ENCODE measurements around the gene CMC2.

CMC2 gene

DNA sequence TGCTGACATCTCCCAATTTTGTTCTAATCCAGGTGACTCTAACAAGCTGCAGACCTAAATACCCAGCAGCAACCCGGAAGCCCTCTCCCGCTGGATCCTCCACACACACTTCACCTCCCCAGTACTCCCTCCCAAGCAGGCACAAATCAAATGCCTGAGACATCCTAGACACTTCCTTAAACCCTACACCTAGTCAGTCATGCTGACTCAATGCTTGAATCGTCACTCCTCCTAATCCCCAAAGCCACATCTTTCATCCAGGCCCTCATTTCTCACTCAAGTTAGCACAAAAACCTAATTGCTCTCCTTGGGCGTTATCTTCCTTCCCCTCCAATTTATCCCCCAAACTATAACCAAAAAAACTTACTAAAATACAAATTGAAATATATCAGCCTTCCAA is 32.7 kb downstream of the CMC2 start:
- DNase-seq (ENCODE audit: low read depth): no peak

DNA sequence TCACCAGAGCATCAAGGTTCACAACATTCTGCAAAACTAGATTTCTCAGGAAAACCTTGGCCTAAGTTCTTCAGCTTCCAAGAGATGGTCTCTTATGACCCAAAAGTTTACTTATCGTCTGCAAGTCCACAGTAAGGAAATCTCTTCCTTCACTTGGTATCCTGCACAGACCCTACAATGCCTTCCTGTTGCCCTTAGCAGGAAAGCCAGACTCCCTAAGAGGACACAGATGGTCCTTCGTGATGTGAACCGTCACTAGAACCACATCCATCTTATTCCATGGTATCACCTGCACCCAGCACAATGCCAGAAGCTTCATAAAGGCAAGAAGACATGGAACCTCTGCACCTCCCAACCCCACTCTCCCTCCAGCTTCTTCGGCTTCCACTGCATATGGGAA is 34.1 kb downstream of the CMC2 start:
- no peak for DNase-seq (ENCODE audit: low read depth)

DNA sequence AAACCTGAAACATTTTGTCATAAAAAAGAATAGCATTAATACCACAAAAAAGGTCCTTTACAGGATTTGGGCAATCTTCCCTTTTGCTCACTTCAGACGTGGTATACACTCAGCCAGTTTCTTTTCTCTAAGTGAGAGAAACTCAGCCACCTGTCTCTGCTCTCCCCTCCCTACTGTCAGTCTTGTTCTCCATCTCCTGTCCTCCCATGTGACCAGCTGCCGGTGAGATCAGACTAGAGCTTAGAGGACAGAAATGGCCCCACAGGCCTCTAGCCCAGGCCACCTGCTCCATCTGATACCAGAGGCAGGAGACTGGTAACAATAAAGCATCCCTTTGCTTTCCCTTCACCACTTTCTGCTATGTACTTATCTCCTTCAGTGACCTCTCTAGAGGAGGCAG is 34.9 kb downstream of the CMC2 start:
- DNase-seq (ENCODE audit: low read depth): no peak

DNA sequence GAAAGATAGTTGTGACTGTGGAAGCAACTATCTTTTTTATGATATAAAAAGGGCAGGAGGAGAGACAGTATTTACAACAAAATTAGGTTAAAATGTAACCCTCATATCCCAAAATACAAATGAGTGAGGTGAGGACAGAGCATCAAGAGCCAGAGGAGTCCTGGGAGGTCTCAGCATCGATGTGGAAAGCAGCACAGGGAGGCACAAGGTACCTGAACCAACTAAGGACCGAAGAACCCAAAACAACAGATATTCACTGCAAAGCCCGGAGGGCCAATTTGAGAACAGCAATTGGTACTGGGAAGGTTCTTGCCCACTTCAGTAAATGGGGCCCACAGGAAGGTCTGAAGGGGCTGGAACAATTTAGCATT is 37.6 kb downstream of the CMC2 start:
- no peak for DNase-seq (ENCODE audit: low read depth)

DNA sequence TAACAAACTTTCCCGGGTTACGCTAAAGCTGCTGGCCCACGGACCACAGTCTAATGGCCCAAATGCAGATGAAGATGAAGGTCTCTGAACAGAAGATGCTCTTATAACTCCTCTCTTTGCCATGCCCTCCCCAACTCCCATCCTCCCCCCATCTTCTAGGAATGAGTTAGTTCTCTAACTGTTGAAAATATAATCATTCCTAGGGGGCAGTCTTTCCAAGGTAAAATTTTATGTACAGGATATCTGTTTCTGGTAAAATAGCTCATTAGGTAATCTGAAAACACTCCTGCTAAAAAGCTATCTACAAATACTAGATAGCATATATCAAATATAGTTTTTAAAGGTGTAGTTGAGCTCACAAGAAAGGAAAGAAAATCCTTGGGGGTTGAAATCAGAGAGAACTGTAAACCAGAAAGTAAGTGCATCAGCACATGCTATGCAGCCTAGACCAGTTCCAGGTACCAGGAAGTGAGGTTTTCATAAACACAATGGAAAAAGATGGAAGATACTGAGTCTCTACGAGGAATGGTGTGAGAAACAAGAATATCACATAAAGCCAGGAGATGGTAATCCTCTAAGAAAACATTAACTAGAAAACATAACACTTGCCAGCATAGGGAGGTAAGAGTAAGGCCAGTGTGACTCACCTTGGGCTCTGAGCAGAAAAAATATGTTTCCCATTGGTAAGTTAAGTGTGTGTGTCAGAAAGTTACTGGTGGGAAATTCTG is 38.1 kb downstream of the CMC2 start:
- DNase-seq (ENCODE audit: low read depth): no peak

DNA sequence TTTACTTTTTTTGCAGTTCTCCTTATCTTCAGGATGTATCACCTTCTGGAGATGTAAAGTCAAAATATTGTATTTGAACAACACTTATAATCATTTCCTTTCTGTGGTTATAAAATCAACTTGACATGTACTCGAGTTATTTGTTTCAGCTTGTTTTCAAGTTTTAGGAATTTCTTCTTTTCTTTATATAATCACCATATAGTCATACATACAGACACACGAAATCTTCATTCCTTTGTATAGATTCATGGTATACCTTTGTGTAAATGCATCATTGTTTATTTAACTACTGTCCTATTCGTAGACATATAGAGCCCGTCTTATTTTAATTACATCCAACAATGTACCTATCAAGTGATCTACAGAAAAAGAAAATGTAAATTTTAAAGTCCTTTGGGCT is 40.1 kb downstream of the CMC2 start:
- DNase-seq (ENCODE audit: low read depth): no peak

DNA sequence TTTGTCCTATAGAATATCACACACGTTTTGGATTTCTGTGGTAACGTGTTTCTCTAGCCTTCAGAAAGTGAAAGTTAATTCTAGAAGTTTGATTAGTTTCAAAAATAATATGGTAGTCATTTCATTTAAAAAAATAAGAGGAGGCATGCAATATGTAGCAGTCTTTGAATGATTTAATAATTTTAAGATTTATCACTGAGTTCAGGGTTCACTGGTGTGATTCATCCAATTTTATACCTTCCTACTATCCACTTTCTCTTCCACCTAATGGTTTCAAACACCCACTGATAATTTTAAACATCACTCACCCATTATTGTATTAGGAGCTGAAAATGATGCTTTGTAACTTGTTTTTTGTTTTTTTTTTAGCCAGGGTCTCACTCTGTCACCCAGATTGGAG is 42.3 kb downstream of the CMC2 start:
- no peak for DNase-seq (ENCODE audit: low read depth)

DNA sequence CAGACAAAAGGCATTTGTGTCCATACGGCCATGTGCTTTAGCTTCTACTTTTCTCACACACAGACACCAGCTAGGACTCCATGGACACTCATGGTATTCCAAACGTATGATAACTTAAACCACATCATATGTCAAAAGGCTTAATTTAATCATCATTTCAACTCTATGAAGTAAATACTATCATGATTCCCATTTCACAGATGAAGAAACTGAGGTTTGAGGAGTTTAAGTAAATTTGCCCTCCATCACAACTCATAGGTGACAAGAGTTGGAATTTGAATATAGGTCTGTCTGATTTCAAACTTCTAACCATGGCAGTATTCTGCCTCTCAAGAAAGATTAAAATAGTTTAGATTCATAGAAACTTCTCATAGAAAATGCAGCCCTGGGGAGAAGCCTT is 43.8 kb downstream of the CMC2 start:
- DNase-seq (ENCODE audit: low read depth): no peak

DNA sequence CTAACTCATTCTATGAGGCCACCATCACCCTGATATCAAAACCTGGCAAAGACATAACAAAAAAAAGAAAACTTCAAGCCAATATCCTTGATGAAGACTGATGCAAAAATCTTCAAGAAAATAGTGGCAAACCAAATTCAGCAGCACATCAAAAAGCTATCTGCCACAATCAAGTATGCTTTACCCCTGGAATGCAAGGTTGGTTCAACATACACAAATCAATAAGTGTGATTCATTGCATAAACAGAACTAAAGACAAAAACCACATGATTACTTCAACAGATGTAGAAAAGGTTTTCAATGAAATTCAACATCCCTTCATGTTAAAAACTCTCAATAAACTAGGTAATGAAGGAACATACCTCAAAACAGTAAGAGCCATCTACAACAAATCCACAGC is 48.4 kb downstream of the CMC2 start:
- DNase-seq (ENCODE audit: low read depth): no peak

DNA sequence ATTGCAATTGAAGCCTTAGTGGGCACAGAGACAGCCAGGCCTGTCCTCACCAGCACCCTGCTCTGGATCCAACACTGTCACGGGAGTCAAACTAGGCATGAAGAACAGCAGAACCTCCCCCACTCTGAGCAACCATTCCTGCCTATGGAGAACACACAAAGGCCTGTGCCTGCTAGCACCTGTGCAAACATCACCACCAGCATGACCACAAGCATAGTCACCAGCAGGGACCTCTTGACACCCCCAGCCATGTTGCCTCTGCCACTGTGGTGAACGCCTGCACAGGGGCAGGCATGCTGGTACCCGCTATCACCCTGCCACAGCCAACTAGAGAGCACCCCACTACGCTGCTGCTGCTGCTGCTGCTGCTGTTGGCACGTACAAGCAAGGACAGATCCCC is 51.7 kb downstream of the CMC2 start:
- no peak for DNase-seq (ENCODE audit: low read depth)

DNA sequence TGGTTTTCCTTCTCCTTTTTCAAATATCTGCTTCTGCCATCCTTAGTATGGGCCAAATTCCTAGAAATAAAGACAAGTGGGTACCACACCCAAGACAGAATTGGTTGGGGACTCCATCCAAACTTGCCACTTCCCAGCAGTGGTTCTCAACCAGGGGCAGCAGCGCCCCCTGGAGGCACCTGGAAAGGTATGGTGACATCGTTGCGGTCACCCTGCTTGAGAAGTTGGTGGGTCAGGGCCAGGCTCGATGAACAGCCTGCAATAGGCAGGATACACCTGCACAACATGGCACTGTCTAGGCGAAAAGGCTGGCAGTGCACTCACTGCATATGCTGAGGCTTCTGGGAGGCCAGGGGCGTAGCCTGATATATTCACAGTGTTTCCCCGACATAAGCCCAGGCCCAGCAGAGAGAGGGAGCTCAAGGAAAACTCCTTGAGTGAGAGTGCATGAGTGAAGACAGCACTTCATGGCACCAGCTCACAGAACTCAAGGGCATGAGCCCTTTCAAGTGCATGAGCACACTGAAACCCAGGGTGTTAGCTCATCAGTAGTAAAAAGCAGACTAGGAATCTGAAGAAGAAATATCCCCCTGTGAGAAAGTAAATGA is 57.7 kb downstream of the CMC2 start:
- no peak for DNase-seq (ENCODE audit: low read depth)

DNA sequence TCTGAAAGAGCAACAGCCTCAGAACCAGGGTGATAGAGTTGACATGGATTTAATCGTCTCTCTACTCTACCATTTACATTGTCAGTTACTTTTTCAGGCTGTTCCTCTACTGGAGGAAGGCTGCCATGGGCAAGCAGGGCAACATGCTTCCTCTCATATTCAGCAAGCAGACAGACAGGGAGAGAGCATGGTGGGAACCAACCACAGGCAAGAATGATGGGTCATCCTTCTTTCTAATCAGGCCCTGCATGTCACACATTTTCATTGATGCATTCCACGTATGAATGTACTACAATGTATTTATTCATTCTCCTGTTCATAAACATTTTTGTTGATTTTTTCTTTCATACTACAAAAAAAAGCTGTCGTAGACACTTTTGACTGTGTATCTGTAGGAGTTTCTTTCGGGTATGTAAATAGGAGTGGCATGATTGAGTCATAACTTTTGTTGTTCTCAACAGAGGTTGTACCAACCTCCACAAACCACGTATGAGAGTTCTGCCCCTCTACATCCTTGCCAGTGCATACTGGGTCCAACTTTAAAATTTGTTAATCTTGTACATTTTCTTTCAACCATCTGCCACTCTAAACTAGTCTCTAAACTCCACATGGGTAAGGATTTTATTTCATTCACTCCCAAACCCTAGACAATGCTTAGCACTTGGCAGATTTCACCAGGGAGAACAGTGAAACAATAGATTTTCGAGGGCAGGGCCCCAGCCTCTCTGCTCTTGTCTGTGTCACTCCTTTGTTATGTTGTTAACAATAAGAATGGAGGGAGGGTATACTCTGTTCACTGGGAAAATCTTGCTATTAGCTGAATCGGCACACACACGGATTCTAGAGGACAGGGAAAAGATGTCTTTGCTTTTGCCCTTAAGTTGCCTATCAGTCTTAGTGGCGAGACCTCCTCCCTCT is 58.7 kb downstream of the CMC2 start:
- no peak for DNase-seq (ENCODE audit: low read depth)

DNA sequence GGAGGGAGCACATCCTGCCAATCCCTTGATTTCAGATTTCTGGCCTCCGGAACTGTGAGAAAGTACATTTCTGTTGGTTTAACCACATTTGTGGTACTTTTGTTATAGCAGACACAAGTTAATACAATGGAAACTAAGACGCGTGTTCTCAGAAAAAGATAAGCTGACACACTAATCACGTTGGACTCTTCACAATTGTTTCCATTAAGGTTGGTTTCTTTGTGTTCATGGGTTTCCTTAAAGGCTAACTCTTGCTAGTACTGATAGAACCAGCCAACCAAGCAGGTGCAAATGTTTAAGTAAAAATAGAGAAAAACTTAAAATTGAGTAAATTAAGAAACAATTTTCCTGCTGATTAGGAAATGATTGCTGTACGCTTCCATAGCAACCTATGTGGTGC is 59.4 kb downstream of the CMC2 start:
- DNase-seq (ENCODE audit: low read depth): no peak

DNA sequence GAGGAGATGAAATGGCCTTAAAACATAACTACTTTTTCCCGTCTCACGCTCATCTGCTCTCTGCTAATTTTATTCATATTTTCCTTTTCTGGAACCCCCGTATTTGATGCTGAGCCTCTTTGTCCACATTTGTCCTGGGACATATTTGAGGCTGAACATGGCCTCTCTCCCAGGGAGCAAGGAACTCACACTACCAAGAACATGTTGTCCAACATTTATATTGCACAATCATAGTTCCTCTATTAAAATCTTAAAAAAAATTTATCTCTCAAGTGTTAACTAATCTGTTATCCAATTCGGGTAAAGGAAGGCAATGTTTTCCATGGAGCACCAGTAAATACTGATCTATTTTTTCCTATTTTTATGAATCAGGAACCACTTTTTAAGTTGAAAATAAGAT is 60.2 kb downstream of the CMC2 start:
- no peak for DNase-seq (ENCODE audit: low read depth)

DNA sequence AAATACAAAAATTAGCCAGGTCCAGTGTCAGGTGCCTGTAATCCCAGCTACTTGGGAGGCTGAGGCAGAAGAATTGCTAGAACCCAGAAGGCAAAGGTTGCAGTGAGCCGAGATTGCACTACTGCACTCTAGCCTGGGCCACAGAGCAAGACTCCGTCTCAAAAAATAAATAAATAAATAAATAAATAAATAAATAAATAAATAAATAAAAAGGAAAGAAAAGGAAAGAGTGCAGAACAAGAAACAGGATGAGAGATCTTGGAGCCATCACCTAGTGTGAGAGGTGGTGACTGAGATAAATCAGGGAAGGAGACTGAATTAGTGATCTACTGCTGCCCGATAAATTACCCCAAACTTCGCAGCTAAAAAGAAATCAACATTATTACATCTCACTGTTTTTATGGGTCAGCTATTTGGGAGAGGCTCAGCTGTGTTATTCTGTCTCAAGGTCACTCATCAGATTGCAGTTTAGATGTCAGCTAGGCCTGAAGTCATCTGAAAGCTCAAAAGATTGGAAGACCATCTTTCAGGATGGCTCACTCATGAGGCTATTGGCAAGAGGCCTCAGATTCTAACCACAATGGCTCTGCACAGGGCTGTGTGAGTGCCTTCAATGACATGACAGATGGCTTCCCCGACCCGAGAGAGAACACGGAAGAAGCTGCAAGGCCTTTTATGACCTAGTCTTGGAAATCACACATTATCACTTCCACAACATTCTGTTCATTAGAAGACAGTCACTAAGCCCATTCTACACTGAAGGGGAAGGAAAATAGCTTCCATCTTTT is 66.4 kb downstream of the CMC2 start:
- no peak for DNase-seq (ENCODE audit: low read depth)

DNA sequence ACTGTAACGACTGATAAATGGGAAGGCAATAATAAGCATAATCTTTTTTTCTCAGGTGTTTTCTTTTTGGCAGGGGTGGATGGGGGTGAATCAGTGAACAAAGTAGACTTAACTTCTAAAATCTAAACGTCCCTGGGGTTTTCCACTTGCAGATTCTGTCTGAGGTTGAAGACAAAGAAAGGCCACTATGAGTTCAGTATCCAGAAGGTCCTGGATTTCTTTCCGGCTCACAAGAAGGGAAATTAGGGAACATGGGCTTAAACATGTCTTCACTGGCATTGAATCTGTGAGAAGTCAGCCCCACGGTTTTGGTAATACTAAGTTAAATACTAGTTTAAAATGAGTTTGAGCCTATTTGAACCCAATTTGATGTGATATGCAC is 67.8 kb downstream of the CMC2 start:
- no peak for DNase-seq (ENCODE audit: low read depth)

DNA sequence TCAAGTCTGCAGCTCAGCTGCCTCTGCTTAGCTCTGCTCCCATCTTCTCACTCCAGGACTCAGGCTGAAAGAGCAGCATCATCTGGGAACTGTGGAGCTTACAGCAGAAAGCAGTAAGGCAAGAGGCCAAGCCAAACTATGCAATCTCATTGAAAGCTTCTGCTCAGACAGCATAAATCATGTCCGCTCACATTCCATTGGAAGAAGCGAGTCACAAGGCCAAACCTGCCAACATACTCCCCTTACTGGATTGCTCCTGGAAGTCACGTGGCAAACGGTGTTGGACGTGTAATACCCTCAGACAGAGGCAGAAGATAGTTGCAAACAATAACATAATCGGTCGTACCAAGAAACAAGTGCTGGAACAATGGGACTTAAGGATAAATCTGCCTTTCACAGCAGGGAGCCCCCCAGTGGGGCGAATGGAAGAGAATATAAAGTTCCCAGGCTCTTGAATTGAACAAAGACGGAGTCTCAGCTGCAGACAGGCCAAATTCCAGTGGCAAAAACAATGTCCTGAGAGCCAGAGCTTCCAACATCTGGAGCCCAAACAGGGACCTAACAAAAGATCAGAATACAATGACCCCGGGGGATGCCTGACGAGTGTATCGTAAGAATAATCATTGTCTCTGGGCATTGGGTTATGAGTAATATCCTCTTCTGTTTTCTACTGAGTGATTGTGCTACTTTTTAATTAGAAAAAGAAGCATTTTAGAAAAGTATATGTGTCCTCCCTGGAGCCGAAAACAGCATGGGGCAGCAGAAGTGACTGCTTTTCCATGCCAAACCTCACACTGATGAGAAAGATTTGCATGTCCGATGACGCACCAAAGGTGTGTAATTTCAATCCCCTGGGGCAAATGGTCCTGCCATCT is 68.4 kb downstream of the CMC2 start:
- DNase-seq (ENCODE audit: low read depth): no peak

DNA sequence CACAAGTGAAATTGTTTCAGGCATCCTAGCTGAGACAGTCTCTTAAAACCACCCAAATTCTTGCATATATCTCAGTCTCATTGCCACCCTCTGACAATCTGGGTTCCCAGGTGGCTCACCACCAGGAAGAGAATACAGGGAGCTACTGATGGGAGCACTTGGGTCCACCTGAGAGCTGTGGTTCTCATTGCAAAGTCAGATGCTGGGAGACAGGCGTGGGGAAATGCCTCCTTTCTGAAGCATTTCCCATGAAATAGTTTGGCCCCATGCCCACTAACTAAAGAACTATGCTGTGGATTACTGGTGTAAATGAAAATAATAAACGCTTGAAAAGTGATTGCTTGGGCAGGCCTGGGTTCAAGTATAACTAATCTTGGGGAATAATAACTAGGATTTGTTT is 70.3 kb downstream of the CMC2 start:
- no peak for DNase-seq (ENCODE audit: low read depth)

DNA sequence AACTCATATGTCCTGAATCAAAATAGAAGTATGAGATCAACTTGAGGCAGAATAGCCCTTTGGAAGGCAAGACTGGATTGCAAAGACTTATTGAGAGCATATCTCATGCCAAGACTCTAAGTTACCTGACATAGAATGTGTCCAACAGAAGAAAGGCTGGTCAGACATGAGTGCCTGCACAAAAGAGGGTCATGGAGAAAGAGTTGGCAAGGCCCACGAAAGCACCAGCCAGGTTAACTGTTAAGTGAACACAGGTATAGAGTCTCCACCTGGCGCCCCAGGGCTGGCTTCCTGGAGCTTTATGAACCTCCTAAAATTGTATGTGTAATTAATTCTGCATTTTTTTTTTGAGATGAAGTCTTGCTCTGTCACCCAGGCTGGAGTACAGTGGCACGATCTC is 71.0 kb downstream of the CMC2 start:
- DNase-seq (ENCODE audit: low read depth): no peak

DNA sequence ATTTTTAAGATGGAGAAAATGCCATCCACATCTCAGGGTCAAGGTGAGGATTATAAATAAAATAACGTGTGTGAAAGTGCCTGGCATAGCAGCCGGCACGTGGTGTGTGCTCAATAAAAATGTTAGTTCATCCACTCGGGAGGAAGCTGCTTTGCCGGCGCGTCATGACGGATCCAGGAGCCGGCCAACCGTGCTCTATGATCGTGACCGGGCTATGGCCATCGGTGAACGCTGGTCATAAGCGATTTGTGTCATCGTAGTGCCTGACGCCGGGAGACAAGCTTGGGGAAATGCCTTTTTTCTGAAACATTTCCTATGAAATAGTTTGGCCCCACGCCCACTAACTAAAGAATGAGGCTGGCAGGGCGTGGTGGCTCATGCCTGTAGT is 74.0 kb downstream of the CMC2 start:
- no peak for DNase-seq (ENCODE audit: low read depth)
